ENCODE measurements around the gene HOXB1. TPM values are rescaled to one million over a fixed set of nuclear protein-coding genes. Genes with fewer than 3 reads are reported as not detected.

Gene HOXB1
- total RNA-seq, 1 experiment from 2014 or later, result not detected

DNA sequence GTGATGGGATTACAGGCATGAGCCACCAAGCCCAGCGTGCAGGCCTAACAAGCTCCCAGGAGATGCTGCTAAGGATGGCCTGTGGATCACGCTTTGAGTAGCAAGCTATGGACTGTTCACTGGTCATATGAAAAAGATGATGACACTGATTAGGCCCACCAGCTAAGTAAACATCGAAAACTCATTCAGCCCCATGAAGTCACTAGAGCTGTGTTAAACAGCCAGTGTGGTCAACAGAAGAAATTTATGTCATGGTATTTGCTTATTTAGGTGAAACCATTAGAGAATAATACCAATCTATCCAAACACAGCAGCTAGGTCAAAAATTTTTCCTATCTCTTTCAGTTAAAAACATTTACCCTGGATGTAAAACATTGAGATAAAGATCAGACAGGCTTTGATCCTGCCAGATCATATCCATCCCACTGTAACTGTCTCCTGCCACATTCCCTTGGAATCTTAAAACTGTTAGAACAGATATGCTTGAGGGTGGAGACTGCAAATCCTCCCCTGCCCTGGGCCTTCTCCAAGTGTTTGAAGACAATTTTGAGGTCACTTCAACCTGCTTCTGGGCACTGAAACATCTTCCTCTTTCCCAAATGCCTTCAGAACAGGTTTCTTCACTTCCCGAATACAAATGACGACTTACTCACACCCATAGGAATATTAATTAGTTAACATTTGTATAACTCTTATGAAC, 30.9 kb downstream of the HOXB1 start:
- DNase-seq (ENCODE audit: low read depth), result no peak

DNA sequence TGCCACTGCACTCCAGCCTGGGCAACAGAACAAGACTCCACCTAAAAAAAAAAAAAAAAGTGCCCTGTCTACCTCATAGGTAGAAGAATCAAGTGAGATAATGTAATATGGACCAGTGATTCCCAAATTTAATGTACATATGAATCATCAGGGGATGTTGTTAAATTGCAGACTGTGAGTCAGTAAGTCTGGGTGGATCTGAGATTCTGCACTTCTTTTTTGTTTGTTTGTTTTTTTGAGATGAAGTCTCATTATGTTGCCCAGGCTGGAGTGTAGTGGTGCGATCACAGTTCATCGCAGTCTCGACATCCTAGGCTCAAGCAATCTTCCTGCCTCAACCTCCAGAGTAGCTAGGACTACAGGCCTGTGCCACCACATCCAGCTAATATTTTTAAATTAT, 31.6 kb downstream of the HOXB1 start:
- peak; percentile 35 for DNase-seq (ENCODE audit: low read depth)

DNA sequence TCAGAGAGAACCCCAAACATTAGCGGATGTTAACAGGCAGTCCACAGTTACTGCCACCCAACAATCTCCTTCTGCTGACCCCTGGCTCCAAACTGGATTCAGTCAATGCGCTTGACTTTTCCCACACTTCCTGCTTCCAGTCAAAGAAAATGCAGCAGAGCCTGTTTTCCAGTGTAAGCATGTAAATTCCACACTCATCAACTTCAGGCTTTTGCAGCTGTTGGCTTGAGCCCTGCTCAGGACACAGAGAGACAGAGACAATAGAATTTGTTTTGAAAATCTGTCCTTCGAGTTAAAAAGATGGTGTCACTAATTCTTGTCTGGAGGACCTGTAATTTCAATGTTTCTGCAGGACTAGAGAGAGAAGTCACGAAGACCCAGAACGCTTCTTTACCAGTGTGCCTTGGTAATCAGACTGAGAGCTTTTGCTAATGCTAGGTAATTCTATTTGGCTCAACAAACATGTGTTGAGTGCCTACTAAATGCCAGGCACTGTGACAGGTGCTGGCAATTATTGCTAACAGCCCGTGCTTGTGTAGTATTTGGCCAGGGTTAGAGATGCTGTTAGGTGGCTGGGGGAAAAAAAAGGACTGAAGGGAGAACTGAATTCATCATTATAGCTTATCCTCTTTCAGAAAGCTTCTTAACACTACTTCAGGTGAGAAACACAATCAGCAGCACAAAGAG, 32.5 kb downstream of the HOXB1 start:
- DNase-seq (ENCODE audit: low read depth), result no peak

DNA sequence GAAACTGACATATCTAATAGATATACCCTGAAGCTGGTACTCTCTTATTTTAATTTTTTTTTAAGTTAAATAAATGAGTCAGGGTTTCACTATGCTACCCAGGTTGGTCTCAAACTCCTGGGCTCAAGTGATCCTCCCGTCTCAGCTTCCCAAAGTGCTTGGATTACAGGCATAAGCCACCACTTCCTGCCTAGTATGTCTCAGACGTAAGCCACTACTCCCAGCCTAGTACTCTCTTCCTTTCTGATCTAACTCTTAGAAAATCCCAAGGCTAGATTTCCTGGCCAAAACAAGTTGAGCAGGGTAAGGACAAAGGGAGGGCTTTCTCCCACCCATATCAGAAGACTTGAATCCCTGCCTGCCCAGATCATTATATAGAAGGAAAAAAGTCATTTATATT, 33.7 kb downstream of the HOXB1 start:
- DNase-seq (ENCODE audit: low read depth), result peak; percentile 81

DNA sequence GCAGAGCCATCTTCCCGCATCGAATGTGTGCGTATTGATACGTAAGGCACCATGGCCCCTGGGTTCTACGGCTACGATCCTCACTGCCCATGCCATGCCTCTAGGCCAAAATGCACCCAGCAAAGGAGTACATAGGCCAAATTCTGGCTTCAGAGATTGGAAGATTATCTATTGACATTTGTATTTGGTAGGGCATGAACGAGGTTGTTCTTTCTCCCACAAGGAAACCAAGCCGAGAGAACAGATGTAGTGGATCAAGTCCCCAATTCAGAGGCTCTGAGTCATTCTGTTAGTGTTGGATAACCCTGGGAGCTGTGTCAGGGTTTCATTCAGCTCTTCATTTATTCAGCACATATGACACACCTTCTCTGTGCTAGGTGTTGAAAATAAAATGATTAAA, 36.5 kb downstream of the HOXB1 start:
- peak; percentile 72 for DNase-seq (ENCODE audit: low read depth)

DNA sequence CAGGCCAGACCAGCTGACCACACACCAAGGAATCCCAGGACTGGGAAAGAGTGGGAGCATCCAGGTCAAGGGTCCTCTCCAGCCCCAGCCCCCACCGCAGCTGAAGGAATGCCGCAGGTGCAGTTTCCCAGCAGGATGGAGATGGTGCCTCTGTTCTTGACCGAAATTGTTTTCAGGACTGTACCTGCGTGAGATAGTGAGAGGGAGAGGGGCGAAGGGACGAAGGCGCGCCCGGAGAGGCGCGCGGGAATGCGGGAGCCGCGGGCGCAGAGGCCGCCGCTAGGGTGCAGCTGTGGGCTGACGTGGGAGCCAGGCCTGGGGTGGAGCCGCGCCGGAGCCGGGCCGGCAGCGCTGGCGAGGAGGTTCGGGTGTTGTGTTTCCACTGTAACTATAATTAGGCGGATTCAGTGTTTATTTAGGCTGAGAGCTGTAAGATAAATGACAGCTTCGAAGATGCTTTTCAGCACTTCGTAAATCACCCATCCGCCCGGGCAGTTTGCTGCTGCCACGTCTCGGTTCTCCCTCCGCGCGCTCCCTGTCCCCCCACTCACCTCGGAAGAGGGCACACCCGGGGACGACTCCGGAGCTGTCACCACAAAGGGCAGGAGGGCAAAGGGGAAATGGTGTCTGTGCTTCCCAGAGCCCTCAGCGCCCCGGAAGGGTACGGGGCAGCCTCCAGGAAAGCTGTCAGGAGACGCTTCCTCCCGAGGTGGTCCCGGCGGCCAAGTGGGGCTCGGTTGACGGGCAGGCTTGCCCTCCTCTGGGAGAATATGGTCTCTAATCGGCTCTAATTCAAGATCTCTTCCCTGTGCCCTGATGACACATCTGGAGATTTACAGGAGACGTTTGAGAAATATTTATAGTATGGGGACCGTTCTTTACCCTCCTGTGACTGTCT, 38.2 kb downstream of the HOXB1 start:
- DNase-seq (ENCODE audit: low read depth), result peak; percentile 80

DNA sequence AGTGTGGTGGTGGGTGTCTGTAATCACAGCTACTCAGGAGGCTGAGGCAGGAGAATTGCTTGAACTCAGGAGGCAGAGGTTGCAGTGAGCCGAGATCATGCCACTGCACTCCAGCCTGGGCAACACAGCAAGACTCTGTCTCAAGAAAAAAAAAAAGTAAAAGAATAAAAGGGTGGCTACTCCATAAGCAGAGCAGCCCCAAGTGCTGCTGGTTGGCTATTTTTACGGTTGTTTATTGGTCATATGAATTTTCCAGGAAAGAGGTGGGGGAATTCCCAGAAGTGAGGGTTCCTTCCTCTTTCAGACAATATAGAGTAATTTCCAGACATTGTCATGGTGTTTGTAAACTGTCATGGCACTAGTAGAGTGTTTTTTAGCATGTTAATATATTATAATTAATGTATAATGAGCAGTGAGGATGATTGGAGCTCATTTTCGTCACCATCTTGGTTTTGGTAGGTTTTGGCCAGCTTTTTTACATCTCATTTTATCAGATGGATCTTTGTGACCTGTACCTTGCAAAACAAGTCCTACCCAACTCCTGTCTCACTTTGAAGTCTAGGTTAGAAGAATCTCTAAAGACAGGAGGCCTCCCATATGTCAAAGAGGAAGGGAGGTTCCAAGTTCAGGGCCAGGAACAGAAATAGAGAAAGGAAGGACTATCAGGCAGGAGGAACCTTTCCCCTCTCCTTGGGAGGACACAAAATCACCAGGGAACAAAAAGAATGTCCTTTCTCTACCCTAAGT, 39.1 kb downstream of the HOXB1 start:
- no peak for DNase-seq (ENCODE audit: low read depth)

DNA sequence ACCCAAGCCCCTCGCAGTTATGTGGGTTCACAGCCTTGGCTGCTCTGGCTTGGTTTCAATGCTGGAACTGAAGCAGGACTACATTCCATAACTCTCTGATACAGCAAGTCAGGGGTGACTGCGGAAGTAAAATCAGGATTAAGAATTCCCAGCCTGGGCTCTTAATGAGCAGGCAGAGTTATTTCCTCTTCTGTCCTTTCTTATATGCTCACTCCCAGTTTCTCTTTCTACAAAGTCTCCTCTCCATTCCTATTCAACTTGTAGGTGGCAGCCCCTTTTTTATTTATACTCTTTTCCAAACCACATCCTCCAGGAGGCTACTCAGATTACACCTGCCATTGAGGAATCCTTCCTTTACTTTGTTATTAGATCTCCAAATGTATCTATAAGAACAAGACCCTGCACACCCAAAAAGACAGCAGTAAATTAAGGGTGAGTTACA, 40.3 kb downstream of the HOXB1 start:
- no peak for DNase-seq (ENCODE audit: low read depth)

DNA sequence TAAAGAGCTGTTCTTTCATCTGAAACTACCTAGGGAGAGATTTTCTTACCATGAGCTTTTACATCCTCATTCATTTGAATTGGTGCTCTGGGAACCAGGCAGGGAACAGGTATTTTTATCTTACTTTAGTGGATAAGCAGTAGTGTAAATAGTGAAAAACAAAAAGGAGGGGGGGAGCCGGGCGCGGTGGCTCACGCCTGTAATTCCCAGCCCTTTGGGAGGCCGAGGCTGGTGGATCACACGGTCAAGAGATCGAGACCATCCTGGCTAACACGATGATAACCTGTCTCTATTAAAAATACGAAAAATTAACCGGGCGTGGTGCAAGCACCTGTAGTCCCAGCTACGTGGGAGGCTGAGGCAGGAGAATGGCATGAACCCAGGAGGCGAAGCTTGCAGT, 41.0 kb downstream of the HOXB1 start:
- DNase-seq (ENCODE audit: low read depth), result no peak

DNA sequence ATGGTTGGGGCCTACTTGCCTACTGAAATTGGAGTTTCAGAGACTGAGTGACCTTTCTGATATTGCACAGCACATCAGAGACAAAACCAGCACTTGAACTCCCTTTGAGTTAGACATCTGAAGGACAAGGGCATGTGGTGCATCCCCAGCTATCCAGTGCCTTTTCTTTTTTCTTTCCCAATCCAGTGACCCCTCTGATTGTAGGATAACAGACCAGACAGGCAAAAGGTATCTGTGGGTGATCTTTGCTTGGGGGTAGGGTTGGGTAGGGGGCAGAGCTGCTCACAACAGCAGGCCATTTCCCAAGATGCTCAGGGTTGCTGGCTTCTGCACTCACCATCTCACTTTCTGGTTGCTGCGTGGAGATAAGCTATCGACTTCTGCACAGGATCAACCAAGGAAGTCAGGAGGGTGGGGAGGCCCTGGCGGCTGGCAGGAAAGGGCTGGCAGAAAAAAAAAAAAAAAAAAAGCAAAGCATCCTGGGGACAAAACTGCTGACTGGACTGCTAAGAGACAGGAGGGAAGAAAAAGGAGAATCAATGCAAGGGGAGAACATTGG, 42.2 kb downstream of the HOXB1 start:
- no peak for DNase-seq (ENCODE audit: low read depth)

DNA sequence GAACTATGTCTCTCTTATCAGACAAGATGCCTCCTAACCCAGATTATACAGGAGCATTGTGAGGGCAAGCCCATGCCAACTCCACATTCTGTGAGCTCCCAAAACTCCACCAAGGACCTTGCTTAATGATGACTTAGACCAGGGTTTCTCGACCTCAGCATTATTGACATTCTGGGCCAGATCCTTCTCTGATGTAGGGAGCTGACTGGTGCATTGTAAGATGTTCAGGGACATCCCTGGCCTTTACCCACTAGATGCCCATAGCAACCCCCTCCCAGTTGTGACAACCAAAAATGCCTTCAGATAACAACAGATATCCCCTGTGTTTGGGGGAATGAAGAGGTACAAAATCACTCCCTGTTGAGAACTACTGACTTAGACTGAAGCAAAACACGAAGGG, 43.6 kb downstream of the HOXB1 start:
- DNase-seq (ENCODE audit: low read depth), result no peak

DNA sequence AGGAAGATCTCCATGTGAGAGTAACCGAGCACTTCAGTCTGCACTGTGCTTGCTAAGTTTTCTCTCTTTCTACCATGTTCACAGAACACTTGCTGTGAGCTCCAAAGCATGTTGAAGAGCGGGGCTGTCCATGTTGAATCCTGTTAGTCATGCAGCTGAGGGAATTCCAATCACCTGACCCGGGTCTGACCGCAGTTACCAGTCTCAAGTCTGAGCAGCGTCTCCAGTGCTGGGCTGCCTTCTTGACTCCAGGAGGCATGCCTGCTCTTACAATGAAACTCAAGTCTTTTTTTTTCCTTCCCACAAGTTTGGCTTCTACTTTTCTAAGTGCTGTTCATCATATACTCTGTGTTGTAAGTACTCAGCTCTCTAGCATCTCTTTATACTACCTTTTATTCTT, 44.3 kb downstream of the HOXB1 start:
- DNase-seq (ENCODE audit: low read depth), result peak; percentile 94

DNA sequence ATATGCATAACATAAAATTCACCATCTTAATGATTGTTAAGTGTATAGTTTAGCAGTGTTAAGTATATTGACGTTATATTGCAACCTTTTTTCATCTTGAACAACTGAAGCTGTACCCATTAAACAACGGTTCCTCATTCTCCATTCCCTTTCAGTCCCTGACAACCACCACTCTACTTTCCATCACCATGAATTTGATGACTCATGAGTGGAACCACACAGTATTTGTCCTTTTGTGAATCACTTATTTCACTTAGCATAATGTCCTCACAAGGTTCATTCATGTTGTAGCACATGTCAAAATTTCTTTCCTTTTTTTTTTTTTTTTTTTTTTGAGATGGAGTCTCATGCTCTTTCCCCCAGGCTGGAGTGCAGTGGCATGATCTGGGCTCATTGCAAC, 46.0 kb downstream of the HOXB1 start:
- peak; percentile 77 for DNase-seq (ENCODE audit: low read depth)

DNA sequence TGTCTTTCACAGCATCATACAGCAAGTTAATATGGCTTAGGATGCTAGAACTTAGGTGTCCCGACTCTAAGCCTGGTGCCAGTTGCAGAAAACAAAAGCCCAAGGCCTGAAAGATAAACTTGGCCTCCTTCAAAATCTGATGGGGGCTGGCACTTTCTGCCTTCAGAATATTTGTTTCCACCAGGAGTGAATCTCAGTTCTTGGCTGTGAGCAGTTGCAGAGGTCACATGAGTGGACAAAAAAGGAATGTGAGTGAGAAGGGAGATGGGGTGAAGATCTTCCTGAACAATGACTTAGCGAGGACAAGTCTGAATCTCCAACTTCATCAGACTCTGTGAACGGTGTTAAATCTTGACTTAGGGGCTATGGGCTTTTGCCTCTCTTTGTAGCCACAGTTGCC, 46.6 kb downstream of the HOXB1 start:
- peak; percentile 34 for DNase-seq (ENCODE audit: low read depth)

DNA sequence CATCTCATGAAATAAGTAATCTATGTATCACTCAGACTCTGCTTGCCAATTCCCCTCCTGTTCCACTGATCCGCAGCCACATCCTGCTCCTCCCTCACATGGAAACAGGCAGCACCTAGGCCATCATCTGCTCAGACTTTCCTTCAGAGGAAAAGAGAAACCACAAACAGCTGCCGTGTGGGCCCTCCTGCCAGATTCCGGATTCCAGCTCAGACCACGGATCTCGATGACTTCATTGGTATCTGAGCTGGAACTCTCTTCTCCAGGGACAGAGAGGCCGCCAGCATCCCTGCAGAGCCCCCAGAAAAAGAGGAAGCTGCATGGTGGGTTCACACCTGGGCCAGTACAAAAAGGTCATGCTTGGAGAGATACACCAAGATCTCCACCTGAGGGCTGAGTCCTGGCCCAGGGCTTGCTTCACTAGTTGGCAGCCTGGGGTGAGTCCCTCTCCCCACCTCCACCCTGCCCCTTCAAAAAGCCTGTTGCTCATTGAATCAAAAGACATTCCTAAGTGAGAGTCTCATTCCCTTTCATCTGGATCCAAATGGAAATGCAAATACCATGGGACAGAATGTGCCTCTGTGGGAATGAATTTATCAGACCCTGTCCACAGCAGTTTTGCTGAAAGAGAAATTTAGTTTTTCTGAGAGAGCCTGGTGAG, 47.2 kb downstream of the HOXB1 start:
- DNase-seq (ENCODE audit: low read depth), result peak; percentile 97

DNA sequence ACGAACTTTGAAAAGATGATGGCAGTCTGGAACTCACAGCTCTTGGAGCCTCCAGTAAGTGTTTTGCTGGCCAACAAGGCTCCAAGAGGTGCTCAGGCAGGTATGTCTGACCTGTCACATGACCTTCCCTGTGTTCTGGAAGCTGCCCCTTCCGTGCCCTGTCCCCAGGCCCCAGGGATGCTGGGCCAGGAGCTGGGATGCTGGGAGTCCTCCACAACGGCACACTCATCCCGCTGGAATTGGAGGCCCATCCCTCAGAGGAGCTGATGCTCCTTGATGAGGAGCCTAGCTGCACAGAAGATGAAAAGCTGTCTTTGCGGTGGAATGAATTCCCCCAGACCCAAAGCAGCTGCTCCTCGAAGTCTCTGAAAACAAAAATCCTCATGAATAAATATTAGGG, 47.8 kb downstream of the HOXB1 start:
- DNase-seq (ENCODE audit: low read depth), result peak; percentile 78

DNA sequence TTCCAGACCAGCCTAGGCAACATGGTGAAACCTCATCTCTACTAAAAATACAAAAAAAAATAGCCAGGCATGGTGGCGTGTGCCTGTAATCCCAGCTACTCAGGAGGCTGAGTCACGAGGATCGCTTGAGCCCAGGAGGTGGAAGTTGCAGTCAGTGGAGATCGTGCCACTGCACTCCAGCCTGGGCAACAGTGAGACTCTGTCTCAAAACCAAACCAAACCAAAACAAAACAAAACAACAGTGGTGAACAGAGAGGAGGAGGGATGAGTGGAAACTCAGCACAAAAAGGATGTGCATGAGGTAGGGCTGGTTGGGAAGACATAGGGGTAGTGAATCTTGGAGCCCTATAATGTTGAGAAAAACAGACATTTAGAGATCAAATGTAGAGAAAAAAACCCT, 48.5 kb downstream of the HOXB1 start:
- peak; percentile 80 for DNase-seq (ENCODE audit: low read depth)

DNA sequence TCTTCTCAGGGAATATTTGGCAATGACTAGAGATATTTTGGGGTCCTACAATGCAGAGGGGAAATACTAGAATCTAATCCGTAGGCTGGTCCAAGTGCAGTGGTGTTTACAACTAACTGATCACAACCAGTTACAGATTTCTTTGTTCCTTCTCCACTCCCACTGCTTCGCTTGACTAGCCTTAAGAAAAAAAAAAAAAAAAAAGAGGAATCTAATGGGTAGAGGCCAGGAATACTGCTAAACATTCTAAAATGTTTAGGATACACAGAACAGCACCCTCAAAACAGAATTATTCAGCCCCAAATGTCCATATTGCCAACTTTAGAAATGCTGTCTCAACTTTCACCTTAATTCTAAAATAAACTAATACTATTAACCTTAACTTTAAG, 51.8 kb downstream of the HOXB1 start:
- DNase-seq (ENCODE audit: low read depth), result no peak
